Left lobe of liver (tissue), 2 donors: ENCODE data around the gene PEPD. TPM values are rescaled to one million over a fixed set of nuclear protein-coding genes. Genes with fewer than 3 reads are reported as not detected.
"Not testable (repeated sequence)": the region's sequence is repeated elsewhere in the genome, so short reads cannot be mapped to it uniquely, and the experiment has no call there.

Source experiments
- ATAC-seq: fragments of 200-7000 bp; cut with Tn5 transposase; one replicate; pipeline ENCODE4 v1.9.1; 2020; ENCODE audit warnings: mild to moderate bottlenecking, moderate library complexity
- DNase-seq: peaks from one replicate; pipeline ENCODE4 v3.0.0-alpha.2; 2020; ENCODE audit warnings: low spot score
- total RNA-seq: library from RNA; stranded (reverse); gene quantifications from one replicate; pipeline ENCODE4 v1.2.1, GENCODE V29; 2021
- donor health status: DM: no; HTN: no; CAD: no; lungs with moderate emphysema.
- donor health status: DM: no; HTN: yes; CAD: no.

The PEPD gene
- total RNA-seq, 1 donor from 2014 or later, result 201 TPM

DNA sequence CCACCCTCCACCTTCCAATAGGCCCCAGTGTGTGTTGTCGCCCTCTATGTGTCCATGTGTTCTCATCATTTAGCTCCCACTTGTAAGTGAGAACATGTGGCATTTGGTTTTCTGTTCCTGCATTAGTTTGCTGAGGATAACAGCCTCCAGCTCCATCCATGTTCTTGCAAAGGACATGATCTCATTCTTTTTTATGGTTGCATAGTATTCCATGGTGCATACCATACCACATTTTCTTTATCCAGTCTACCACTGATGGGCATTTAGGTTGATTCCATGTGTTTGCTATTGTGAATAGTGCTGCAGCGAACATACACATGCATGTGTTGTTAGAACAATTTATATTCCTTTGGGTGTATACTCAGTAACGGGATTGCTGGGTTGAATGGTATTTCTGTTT lies 42.0 kb downstream of the PEPD start:
- DNase-seq, ATAC-seq: not testable (repeated sequence)

DNA sequence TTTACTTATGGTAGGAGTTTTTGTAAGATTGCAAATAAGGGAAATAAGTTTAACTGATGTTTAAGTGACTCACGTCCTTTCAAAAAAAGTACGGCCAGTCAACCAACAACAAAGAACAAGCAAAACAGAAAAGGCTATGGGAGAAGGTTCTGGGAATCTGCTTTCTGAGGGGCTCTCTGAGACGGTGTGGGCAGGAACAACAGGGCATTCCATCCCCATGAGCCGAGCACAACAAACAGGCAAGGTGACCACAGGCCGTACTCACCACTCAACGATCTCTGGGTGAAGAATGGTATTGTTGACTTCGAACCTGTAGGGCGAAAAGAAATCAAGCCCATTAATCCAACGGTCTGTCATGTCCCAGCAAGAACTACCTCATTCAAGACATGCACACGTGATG lies 43.8 kb downstream of the PEPD start:
- DNase-seq, result no peak
- no peak for ATAC-seq

- DNase-seq, result no peak
- peak; percentile 15 for ATAC-seq
Observed at GRCh38 chr19:33476151-33476707, 45.4 kb downstream of the PEPD start.

GRCh38 chr19:33473653-33474305 lies 47.8 kb downstream of the PEPD start:
- ATAC-seq (no peak), DNase-seq (no peak)

- ATAC-seq, result peak; percentile 38
- DNase-seq, result peak; percentile 39
Observed at GRCh38 chr19:33472691-33473652, 48.6 kb downstream of the PEPD start.

GRCh38 chr19:33472226-33472625 lies 49.4 kb downstream of the PEPD start:
- ATAC-seq, result no peak
- DNase-seq, result peak; percentile 18

DNA sequence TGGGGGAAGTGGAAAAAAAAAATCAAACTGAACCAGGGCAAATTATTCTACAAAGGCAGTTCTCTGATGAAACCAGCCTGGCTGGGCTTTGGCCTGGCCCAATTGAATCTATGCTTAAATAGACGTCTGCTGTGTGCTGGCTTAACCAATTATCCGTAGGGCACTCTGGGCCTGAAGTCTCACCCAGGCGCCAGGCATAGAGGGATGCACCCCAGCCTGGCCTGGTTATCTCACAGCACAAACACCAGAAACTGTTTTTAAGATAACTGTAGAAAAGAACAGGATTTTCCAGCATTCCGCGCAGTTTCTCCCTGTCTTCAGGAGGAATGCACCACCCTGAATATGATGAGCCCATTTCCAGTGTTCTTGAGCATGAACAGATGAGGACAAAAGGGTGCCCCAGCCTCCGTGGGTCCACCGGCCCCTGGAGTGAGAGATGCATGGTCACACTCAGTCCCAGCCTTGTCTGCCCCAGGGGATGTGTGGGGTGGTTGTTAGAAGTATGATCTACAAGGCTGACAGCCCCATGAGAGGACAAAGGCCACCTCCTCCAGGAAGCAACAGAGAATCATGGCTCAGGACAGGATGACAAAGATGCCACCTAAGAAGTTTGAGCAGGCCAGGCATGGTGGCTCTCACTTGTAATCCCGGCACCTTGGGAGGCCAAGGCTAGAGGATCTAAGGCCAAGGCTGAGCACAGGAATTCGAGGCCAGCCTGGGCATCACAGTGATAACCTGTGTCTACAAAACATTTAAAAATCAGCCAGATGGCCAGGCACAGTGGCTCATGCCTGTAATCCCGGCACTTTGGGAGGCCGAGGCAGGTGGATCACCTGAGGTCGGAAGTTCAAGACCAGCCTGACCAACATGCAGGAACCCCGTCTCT lies 50.2 kb downstream of the PEPD start:
- peak; percentile 22 for DNase-seq

DNA sequence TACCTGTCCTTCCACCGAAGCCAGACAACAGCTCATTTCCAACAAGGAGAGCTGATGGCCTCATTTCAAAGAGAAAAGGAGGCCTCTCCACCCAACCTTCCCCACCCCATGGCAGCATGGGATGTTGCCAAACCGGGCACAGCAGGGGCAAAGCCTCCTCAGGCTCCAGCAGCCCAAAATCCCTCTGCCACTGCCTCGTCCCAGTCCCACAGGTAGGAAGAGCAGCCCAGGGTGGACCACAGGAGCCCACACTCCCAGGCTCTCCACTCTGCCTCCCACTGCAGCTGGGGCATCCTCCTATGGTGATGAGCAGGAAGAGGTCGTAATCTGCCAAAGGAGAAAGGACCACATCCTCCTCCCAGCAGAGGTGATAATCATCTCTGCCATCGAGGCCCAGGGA lies 50.9 kb downstream of the PEPD start:
- ATAC-seq, result no peak
- DNase-seq, result peak; percentile 23

More for the DNA sequence above, 50.2 kb downstream of the PEPD start:
- no peak for ATAC-seq

DNA sequence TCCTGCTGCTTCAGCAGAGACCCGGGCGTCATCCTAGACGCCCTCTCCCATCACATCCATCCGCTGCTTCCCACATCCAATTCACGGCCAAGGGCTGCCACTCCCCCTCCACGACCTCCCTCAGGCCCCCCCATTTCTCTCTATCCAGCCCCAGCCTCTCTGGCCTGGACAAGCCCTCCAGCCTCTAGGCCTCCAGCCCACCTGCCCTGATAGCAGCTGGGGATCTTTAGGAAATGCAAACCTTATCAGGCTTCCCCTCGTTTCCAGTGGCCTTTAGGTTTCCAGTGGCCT lies 51.6 kb downstream of the PEPD start:
- peak; percentile 33 for DNase-seq
- ATAC-seq, result no peak

DNA sequence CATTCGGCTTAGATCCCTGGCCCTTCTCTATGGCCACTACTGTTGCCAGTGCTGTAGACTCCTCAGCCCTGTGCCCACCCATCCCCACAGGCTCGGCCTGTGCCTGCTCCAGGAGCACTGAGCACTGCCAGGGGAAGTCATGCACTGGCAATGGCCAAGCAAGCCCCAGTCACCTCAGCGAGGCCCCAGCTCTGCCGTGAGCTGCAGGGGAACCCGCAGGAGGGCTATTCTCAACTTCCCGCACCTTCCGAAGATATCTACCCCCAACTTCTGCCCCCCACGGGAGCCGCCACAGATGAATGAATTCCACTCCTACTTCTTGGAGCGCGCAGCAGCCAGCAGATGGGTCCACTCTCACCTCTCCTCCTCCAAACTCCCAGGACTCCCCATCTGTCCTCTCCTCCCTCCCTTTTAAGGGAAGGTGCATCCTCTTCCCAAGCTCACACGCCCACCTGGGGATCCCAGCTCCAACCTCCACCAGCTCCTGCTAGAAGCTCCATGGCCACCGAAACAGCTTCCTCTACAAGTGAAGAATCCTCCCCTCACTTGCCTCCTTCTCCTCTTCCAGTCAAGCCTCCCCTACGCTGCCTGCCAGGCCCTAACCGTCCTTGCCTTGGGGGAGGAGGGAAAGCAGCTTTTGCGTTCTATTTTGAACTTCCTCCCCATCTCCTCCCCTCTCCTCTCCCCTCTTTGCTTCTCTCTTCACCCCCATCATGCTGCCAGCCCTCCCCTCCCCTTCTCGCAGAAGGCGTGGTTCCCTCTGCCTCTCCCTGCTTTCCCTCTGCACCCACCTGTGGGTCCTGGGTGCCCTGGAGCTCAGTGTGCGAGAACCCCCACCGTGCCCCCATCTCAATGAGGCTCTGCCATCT lies 52.2 kb downstream of the PEPD start:
- DNase-seq (peak; percentile 35), ATAC-seq (peak; percentile 5)

DNA sequence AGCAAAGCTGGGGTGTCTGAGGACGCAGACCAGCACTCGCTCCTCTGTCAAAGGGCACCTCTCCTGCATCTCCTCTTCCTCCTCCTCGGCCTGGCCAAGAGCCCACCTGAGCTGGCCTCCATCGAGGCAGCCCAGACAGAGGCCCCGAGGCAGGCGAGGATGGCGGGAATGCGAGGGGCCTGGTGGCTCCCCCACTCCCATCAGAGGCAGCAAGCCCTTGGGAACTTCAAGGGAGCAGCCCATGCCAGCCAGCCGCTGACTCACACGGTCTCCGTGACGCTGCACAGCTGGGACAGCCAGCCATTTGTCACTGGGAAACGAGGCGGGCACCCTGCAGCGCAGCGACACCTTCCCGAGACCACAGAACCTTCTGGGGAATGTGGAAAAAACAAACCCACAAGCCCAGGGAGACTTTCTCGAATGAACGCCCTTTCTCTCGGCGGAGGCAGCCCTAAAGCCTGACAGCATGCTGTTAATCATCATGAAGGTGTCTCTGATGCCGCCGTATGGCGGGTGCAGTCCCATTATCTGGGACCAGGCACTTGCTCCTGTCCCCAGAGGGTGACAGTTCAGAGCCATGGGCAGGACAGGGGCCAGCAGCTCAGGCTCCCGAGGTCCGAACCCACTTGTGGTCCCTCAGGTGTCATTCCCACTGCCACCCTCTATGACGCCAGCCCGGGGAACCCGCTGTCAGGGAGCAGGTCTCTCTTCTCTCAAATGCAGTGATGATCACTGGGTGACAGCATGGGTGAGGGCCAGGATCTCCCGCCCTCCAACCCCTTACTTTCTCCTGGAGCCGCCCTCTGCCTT lies 53.0 kb downstream of the PEPD start:
- peak; percentile 41 for DNase-seq
- ATAC-seq, result no peak

GRCh38 chr19:33467851-33468250 lies 53.7 kb downstream of the PEPD start:
- ATAC-seq, result no peak

GRCh38 chr19:33465834-33466233 lies 55.8 kb downstream of the PEPD start:
- ATAC-seq (no peak), DNase-seq (no peak)

More at GRCh38 chr19:33467851-33468250, 53.7 kb downstream of the PEPD start:
- DNase-seq, result peak; percentile 32

- ATAC-seq, result no peak
- no peak for DNase-seq
Observed at GRCh38 chr19:33465371-33465770, 56.2 kb downstream of the PEPD start.

DNA sequence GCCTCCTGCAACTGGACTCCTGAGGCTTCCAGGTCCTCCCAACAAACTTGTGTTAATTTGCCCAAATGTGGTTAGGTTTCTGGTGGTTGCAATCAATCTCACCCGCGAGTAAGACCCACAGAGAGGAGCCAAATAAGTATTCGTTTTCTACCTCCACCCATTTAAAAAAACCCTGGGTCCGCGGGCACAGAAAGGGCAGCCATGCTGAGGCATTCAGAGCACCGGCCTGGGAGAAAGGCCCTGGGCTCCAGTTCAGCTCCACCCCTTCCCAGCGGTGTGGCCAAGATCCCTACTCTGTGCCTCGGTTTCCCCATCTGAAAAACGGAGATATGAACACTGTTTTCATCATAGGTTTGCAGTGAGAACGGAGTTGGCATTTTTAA lies 56.9 kb downstream of the PEPD start:
- no peak for ATAC-seq
- DNase-seq, result peak; percentile 39

GRCh38 chr19:33464010-33464732 lies 57.4 kb downstream of the PEPD start:
- peak; percentile 36 for DNase-seq
- ATAC-seq, result no peak

DNA sequence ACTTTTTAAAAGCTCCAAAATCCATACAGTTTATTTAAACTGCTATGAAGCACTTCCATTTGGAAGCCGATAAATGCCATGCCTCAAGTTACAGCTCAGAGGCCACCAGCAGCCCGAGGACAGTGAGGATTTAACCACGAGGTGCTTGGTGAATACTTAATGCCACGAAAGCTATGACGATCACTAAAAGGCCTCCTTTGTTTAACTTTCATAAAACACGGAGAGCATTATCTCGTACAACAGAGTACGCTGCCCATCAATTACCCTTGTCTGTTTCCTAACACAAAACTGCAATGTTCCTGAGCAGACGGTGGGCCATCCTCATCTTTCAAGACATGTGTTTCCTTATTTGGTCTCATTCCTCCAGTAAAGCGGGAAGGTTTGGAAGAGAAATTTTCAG lies 58.4 kb downstream of the PEPD start:
- no peak for DNase-seq
- ATAC-seq, result no peak

GRCh38 chr19:33462112-33462791 lies 59.3 kb downstream of the PEPD start:
- DNase-seq (peak; percentile 42), ATAC-seq (peak; percentile 6)
